H1 (cell line): Measurements from ENCODE around the gene IL1RAPL1. TPM values are rescaled to one million over a fixed set of nuclear protein-coding genes. Genes with fewer than 3 reads are reported as not detected.

Experiments used
- CTCF ChIA-PET: fragments of 300-600 bp; sonication (Branson Sonifier 250); formaldehyde crosslinking; loops from one replicate; lab custom pipeline; 2021; ENCODE audit not compliant: partially characterized antibody; lab: Charles Lee
- POLR2A ChIA-PET: fragments of 300-600 bp; sonication (Branson Sonifier 250); formaldehyde crosslinking; loops from one replicate; lab custom pipeline; 2021; ENCODE audit warnings: inconsistent platforms; ENCODE audit not compliant: partially characterized antibody; lab: Charles Lee
- DNase-seq, 2 experiments: peaks; one replicate each; pipeline versions ENCODE4 v3.0.0 to v3.0.0-alpha.2; 2010 to 2022; ENCODE audit warnings: low spot score in 2 of 2, low read depth in 1 of 2, mixed read lengths in 1 of 2
- FAIRE-seq: peaks from 2 replicates; lab custom pipeline; 2011; peaks lifted over from hg19 to GRCh38; lab: Jason Lieb, UNC
- H2AFZ ChIP-seq: 2 replicates; pipeline ENCODE4 v1.8.1; 2012; ENCODE audit warnings: low read length, inconsistent platforms
- H2AK5ac ChIP-seq: 2 replicates; pipeline ENCODE4 v1.6.1; 2013; ENCODE audit warnings: low read depth, low read length
- H2BK120ac ChIP-seq: replicated peaks from 2 replicates; pipeline ENCODE3; 2013; ENCODE audit warnings: low read depth, low read length, inconsistent platforms
- H2BK12ac ChIP-seq: 2 replicates; pipeline ENCODE4 v1.6.1; 2013; ENCODE audit warnings: low read depth, low read length
- H2BK15ac ChIP-seq: 2 replicates; pipeline ENCODE4 v1.6.1; 2013; ENCODE audit warnings: low read length
- H2BK20ac ChIP-seq: 2 replicates; pipeline ENCODE4 v1.6.1; 2013; ENCODE audit warnings: low read length
- H2BK5ac ChIP-seq: 2 replicates; pipeline ENCODE4 v1.6.1; 2013; ENCODE audit warnings: low read depth, low read length
- H3K14ac ChIP-seq: 2 replicates; pipeline ENCODE4 v1.6.1; 2013; ENCODE audit warnings: inconsistent platforms; ENCODE audit not compliant: insufficient read length
- H3K18ac ChIP-seq: 2 replicates; pipeline ENCODE4 v1.6.1; 2013; ENCODE audit warnings: low read length; ENCODE audit errors: extremely low read depth
- H3K23ac ChIP-seq: 2 replicates; pipeline ENCODE4 v1.6.1; 2013; ENCODE audit warnings: inconsistent platforms; ENCODE audit not compliant: insufficient read length
- H3K23me2 ChIP-seq: 2 replicates; pipeline ENCODE4 v1.6.1; 2013; ENCODE audit warnings: low read depth, low read length
- H3K27ac ChIP-seq: 2 replicates; pipeline ENCODE4 v1.6.1; 2011; ENCODE audit warnings: low read depth, low read length, inconsistent platforms
- H3K27me3 ChIP-seq, 4 experiments: replicated peaks in 1 of 4; 1 replicate in 1 of 4; 2 replicates in 3 of 4; pipeline versions ENCODE4 v1.6.1 to v1.8.1; 2011 to 2013; ENCODE audit warnings: low read length in 3 of 4, mild to moderate bottlenecking in 3 of 4, inconsistent platforms in 2 of 4, mixed read lengths in 2 of 4, moderate library complexity in 1 of 4; ENCODE audit not compliant: control insufficient read depth in 3 of 4, insufficient read depth in 3 of 4; ENCODE audit errors: extremely low read depth in 1 of 4
- H3K36me3 ChIP-seq, 4 experiments: 2 replicates each; pipeline versions ENCODE4 v1.6.1 to v1.8.1; 2011 to 2013; ENCODE audit warnings: mild to moderate bottlenecking in 4 of 4, low read length in 3 of 4, moderate library complexity in 2 of 4, control low read depth in 1 of 4, inconsistent platforms in 1 of 4; ENCODE audit not compliant: insufficient read depth in 4 of 4, control insufficient read depth in 2 of 4
- H3K4ac ChIP-seq: replicated peaks from 2 replicates; pipeline ENCODE3; 2013; ENCODE audit warnings: low read length, low read depth, mixed read lengths, inconsistent platforms; ENCODE audit not compliant: insufficient read length
- H3K4me1 ChIP-seq, 4 experiments: replicated peaks in 1 of 4; 1 replicate in 1 of 4; 2 replicates in 3 of 4; pipeline versions ENCODE4 v1.6.1 to v1.8.1; 2011 to 2013; ENCODE audit warnings: low read length in 3 of 4, inconsistent platforms in 2 of 4, mixed read lengths in 1 of 4; ENCODE audit not compliant: insufficient read depth in 4 of 4, control insufficient read depth in 3 of 4
- H3K4me2 ChIP-seq, 2 experiments: 2 replicates each; pipeline versions ENCODE4 v1.6.1 to v1.8.1; 2011 to 2013; ENCODE audit warnings: low read depth in 2 of 2, low read length in 2 of 2, control low read depth in 1 of 2, inconsistent platforms in 1 of 2, mild to moderate bottlenecking in 1 of 2; ENCODE audit not compliant: insufficient read depth in 1 of 2
- H3K4me3 ChIP-seq, 4 experiments: fragments of 200-600, 300-600 bp in 1 of 4; sonication (generic), shearing (Covaris generic), sonication (Bioruptor Twin) in 1 of 4; 2 replicates each; pipeline versions ENCODE4 v1.5.1 to v1.8.1; 2011 to 2016; ENCODE audit warnings: low read length in 4 of 4, low read depth in 3 of 4, control low read depth in 2 of 4, inconsistent platforms in 2 of 4, mild to moderate bottlenecking in 2 of 4, mixed read lengths in 1 of 4, moderate library complexity in 1 of 4; ENCODE audit not compliant: insufficient read depth in 2 of 4; ENCODE audit errors: extremely low read depth in 1 of 4
- H3K56ac ChIP-seq: replicated peaks from 2 replicates; pipeline ENCODE3; 2013; ENCODE audit warnings: low read depth, mild to moderate bottlenecking, mixed read lengths, low read length, inconsistent platforms; ENCODE audit not compliant: insufficient read length
- H3K79me1 ChIP-seq: 2 replicates; pipeline ENCODE4 v1.6.1; 2013; ENCODE audit warnings: low read depth, low read length, control low read depth
- H3K79me2 ChIP-seq, 2 experiments: 2 replicates each; pipeline versions ENCODE4 v1.6.1 to v1.8.1; 2012 to 2013; ENCODE audit warnings: low read length in 2 of 2, mild to moderate bottlenecking in 2 of 2, inconsistent platforms in 1 of 2; ENCODE audit not compliant: insufficient read depth in 2 of 2, control insufficient read depth in 1 of 2
- H3K9ac ChIP-seq, 4 experiments: replicated peaks in 1 of 4; 1 replicate in 1 of 4; 2 replicates in 3 of 4; pipeline versions ENCODE4 v1.6.1 to v1.8.1; 2011 to 2013; ENCODE audit warnings: low read depth in 3 of 4, low read length in 3 of 4, control low read depth in 2 of 4, mild to moderate bottlenecking in 2 of 4, moderate library complexity in 2 of 4, inconsistent platforms in 1 of 4; ENCODE audit errors: extremely low read depth in 1 of 4
- H3K9me3 ChIP-seq, 2 experiments: 2 replicates each; pipeline versions ENCODE4 v1.6.1 to v1.8.1; 2012 to 2013; ENCODE audit warnings: mild to moderate bottlenecking in 2 of 2, moderate library complexity in 2 of 2, control low read depth in 1 of 2, inconsistent platforms in 1 of 2, low read depth in 1 of 2, low read length in 1 of 2, mixed read lengths in 1 of 2; ENCODE audit not compliant: insufficient read depth in 2 of 2
- H4K20me1 ChIP-seq, 2 experiments: replicated peaks in 1 of 2; 2 replicates each; pipeline versions ENCODE3 to v1.8.1; 2011 to 2013; ENCODE audit warnings: inconsistent platforms in 2 of 2, low read length in 2 of 2, mild to moderate bottlenecking in 1 of 2; ENCODE audit not compliant: insufficient read depth in 2 of 2, control insufficient read depth in 1 of 2
- H4K5ac ChIP-seq: 2 replicates; pipeline ENCODE4 v1.6.1; 2013; ENCODE audit warnings: low read length, low read depth, mixed read lengths, inconsistent platforms; ENCODE audit not compliant: insufficient read length
- H4K8ac ChIP-seq: 2 replicates; pipeline ENCODE4 v1.8.0; 2013; ENCODE audit warnings: mild to moderate bottlenecking, moderate library complexity, low read length, inconsistent platforms; ENCODE audit not compliant: insufficient read depth; ENCODE audit errors: extremely low read depth
- H4K91ac ChIP-seq: replicated peaks from 2 replicates; pipeline ENCODE3; 2013; ENCODE audit warnings: low read length, mixed read lengths, inconsistent platforms; ENCODE audit not compliant: insufficient read length
- CREB1 ChIP-seq: IDR thresholded peaks from 2 replicates; pipeline ENCODE4 v1.6.1; 2012; ENCODE audit warnings: inconsistent platforms
- EGR1 ChIP-seq: IDR thresholded peaks from 2 replicates; pipeline ENCODE4 v1.6.1; 2011; ENCODE audit warnings: low read depth, low read length, borderline replicate concordance
- FOSL1 ChIP-seq: IDR thresholded peaks from 2 replicates; pipeline ENCODE4 v1.6.1; 2011; ENCODE audit warnings: mild to moderate bottlenecking, low read depth, low read length, moderate library complexity; ENCODE audit not compliant: insufficient read depth
- KDM1A ChIP-seq: fragments of 200-600, 300-600 bp; sonication (generic); IDR thresholded peaks from 2 replicates; pipeline ENCODE4 v1.7.1; 2016; ENCODE audit warnings: mild to moderate bottlenecking, low read length, borderline replicate concordance
- POU5F1 ChIP-seq: IDR thresholded peaks from 2 replicates; pipeline ENCODE4 v1.6.1; 2011; ENCODE audit warnings: low read depth, mild to moderate bottlenecking, low read length, moderate library complexity
- RAD21 ChIP-seq, 2 experiments: IDR thresholded peaks in 1 of 2; conservative IDR thresholded peaks in 1 of 2; 2 replicates each; pipeline ENCODE4 v1.6.1; 2011; ENCODE audit warnings: low read depth in 2 of 2, low read length in 2 of 2, improper control_type of control experiment in 1 of 2, inconsistent platforms in 1 of 2, mild to moderate bottlenecking in 1 of 2, moderate library complexity in 1 of 2
- SIN3A ChIP-seq, 2 experiments: IDR thresholded peaks in 1 of 2; conservative IDR thresholded peaks in 1 of 2; 2 replicates each; pipeline ENCODE4 v1.6.1; 2011 to 2012; ENCODE audit warnings: low read length in 2 of 2, improper control_type of control experiment in 1 of 2, low read depth in 1 of 2, mild to moderate bottlenecking in 1 of 2
- YY1 ChIP-seq: IDR thresholded peaks from 2 replicates; pipeline ENCODE4 v1.6.1; 2011; ENCODE audit warnings: low read depth, mild to moderate bottlenecking, low read length
- WGBS, 2 experiments: shearing (Covaris generic) in 1 of 2; methylation state at CpG; one replicate each; pipeline versions ENCODE4 v1.1.6 to v1.1.7; 2013 to 2015; ENCODE audit warnings: low lambda C conversion rate in 2 of 2, mixed read lengths in 2 of 2, inconsistent platforms in 1 of 2, low coverage in 1 of 2, missing lambda C conversion rate in 1 of 2; ENCODE audit not compliant: insufficient replicate concordance in 2 of 2, insufficient coverage in 1 of 2, insufficient read length in 1 of 2; ENCODE audit errors: extremely low coverage in 1 of 2, missing lambda C conversion rate in 1 of 2; 5-methylcytosine and 5-hydroxymethylcytosine counted together
- polyA plus RNA-seq, 7 experiments: library from polyadenylated mRNA; depleted of rRNA in 3 of 7; stranded (reverse) in 5 of 7; unstranded in 2 of 7; fragments of >200 nt in 5 of 7; fragments of 200-250 nt in 2 of 7; gene quantifications; 1 replicate in 5 of 7; 2 replicates in 1 of 7; 4 replicates in 1 of 7; pipeline versions ENCODE4 v1.2.1 to v1.2.3, GENCODE V29; 2011 to 2013; ENCODE audit warnings: missing spikeins in 2 of 7, mixed read lengths in 2 of 7
- total RNA-seq: library from RNA; stranded (reverse); fragmentation: NEBNext Ultra II Directional; extraction: Animal tissue kit (Norgen Biotek cat#: 25700); gene quantifications from 2 replicates; pipeline ENCODE4 v1.2.1, GENCODE V29; 2021
- TF ChIP-seq, protein P1 (sequence below), 3 experiments: IDR thresholded peaks; 1 replicate in 2 of 3; 2 replicates in 1 of 3; pipeline versions ENCODE4 v1.5.1 to v1.6.1; 2011; ENCODE audit warnings: low read length in 3 of 3, mild to moderate bottlenecking in 3 of 3, inconsistent platforms in 2 of 3, low read depth in 1 of 3, moderate library complexity in 1 of 3; ENCODE audit not compliant: insufficient read depth in 1 of 3; ENCODE audit errors: control extremely low read depth in 1 of 3

IL1RAPL1 gene
- total and polyA plus RNA-seq, 2 of the 8 experiments (the other 6 are each of a cell fraction or from before 2014, with no cell fraction given) = 0.11 to 0.35 TPM

DNA sequence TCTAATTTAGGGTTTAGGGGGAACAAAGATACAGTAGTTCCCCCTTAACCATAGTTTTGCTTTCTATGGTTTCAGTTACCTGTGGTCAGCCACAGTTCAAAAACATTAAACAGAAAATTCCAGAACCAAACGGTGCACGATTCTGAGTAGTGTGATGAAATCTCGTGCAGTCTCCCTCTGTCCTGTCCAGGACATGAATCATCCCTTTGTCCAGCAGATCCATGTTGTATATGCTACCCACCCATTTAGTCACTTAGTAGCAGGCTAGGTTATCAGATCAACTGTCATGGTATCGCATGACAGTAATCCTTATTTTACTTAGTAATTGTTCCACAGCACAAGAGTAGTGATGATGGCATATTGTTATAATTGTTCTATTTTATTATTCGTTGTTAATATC lies 556.1 kb downstream of the IL1RAPL1 start:
- FAIRE-seq (no peak), DNase-seq (no peak)
- H3K23me2 ChIP-seq = no peaks in the 10 kb centered on the region
- H3K56ac ChIP-seq = no peak overlapping the region
- no peak overlapping the region for H3K4ac ChIP-seq
- no peaks in the 10 kb centered on the region for H3K27me3 ChIP-seq
- H3K18ac ChIP-seq = no peak overlapping the region
- H3K23ac ChIP-seq = no peak overlapping the region
- ChIA-PET CTCF (no interaction called here), POLR2A (no interaction called here)
- TF ChIP-seq, protein P1, sequence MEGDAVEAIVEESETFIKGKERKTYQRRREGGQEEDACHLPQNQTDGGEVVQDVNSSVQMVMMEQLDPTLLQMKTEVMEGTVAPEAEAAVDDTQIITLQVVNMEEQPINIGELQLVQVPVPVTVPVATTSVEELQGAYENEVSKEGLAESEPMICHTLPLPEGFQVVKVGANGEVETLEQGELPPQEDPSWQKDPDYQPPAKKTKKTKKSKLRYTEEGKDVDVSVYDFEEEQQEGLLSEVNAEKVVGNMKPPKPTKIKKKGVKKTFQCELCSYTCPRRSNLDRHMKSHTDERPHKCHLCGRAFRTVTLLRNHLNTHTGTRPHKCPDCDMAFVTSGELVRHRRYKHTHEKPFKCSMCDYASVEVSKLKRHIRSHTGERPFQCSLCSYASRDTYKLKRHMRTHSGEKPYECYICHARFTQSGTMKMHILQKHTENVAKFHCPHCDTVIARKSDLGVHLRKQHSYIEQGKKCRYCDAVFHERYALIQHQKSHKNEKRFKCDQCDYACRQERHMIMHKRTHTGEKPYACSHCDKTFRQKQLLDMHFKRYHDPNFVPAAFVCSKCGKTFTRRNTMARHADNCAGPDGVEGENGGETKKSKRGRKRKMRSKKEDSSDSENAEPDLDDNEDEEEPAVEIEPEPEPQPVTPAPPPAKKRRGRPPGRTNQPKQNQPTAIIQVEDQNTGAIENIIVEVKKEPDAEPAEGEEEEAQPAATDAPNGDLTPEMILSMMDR (IDR thresholded peaks at IDR 0.05; ENCODE audit: control extremely low read depth in 1 of 3, insufficient read depth in 1 of 3, low read depth in 1 of 3, low read length in 3 of 3) = no peak
- TF ChIP-seq SIN3A (conservative IDR thresholded peaks at IDR 0.05 in 1 of 2, IDR thresholded peaks at IDR 0.05 in 1 of 2; ENCODE audit: low read depth in 1 of 2, low read length in 2 of 2) = no peak
- no peak for TF ChIP-seq FOSL1
- TF ChIP-seq CREB1 = no peak
- TF ChIP-seq RAD21 (IDR thresholded peaks at IDR 0.05 in 1 of 2, conservative IDR thresholded peaks at IDR 0.05 in 1 of 2; ENCODE audit: low read depth in 2 of 2, low read length in 2 of 2) = no peak
- TF ChIP-seq POU5F1 = no peak
- TF ChIP-seq EGR1 = no peak
- TF ChIP-seq YY1 = no peak
- TF ChIP-seq KDM1A = no peak
- no peaks in the 10 kb centered on the region for H3K4me1 ChIP-seq
- H2BK120ac ChIP-seq = no peak overlapping the region
- H4K91ac ChIP-seq = no peak overlapping the region
- H3K4me2 ChIP-seq = no peak overlapping the region
- H3K14ac ChIP-seq = no peak overlapping the region
- 88% methylated on average over 5 of the region's 5 CpGs; no CpG with 5 or more reads in 1 of the 2 experiments for WGBS, 2 experiments
- H4K8ac ChIP-seq = no peak overlapping the region
- no peak overlapping the region for H2AFZ ChIP-seq
- H3K4me3 ChIP-seq = no peak overlapping the region
- H4K5ac ChIP-seq = no peak overlapping the region
- H3K79me1 ChIP-seq = no peaks in the 10 kb centered on the region
- H2BK12ac ChIP-seq = no peak overlapping the region
- H3K27ac ChIP-seq = no peak overlapping the region
- H2BK5ac ChIP-seq = no peak overlapping the region
- H2AK5ac ChIP-seq = no peak overlapping the region
- no peak overlapping the region for H2BK20ac ChIP-seq
- H3K9me3 ChIP-seq = no peaks in the 10 kb centered on the region
- no peaks in the 10 kb centered on the region for H3K79me2 ChIP-seq
- H2BK15ac ChIP-seq = no peak overlapping the region
- H3K9ac ChIP-seq = no peak overlapping the region
- no peaks in the 10 kb centered on the region for H4K20me1 ChIP-seq
- no peaks in the 10 kb centered on the region for H3K36me3 ChIP-seq
